Activated CD8-positive, alpha-beta memory T cell treated with anti-CD3 and anti-CD28 coated beads, Interleukin-2, amount 10 ng/mL, durations not matched to agents 7 days and 5 days (primary cell): ENCODE measurements around the gene PRKCE. TPM values are rescaled to one million over a fixed set of nuclear protein-coding genes. Genes with fewer than 3 reads are reported as not detected.

Source experiments
- ATAC-seq: fragments of 150-1000 bp; cut with Tn5 transposase; one replicate; pipeline ENCODE4 v1.10.0; 2021; ENCODE audit warnings: moderate library complexity
- CTCF ChIA-PET: fragments of 350-600 bp; sonication (Branson Sonifier 250); formaldehyde crosslinking; loops from one replicate; lab custom pipeline; 2021; ENCODE audit warnings: antibody characterized with exemption; lab: Charles Lee
- DNase-seq: peaks from one replicate; pipeline ENCODE4 v3.0.0-alpha.2; 2020
- H3K27ac Mint-ChIP-seq: one replicate; pipeline ENCODE4 v1.8.0; 2021; ENCODE audit warnings: mild to moderate bottlenecking, mixed read lengths
- H3K27me3 Mint-ChIP-seq: one replicate; pipeline ENCODE4 v1.8.0; 2021; ENCODE audit warnings: mixed read lengths
- H3K36me3 Mint-ChIP-seq: one replicate; pipeline ENCODE4 v1.8.0; 2021; ENCODE audit warnings: mild to moderate bottlenecking, mixed read lengths
- H3K4me1 Mint-ChIP-seq: one replicate; pipeline ENCODE4 v1.8.0; 2021; ENCODE audit warnings: mixed read lengths
- H3K4me3 Mint-ChIP-seq: one replicate; pipeline ENCODE4 v1.8.0; 2021; ENCODE audit warnings: mild to moderate bottlenecking, moderate library complexity, mixed read lengths
- H3K9me3 Mint-ChIP-seq: one replicate; pipeline ENCODE4 v1.8.0; 2022; ENCODE audit warnings: low read depth, mixed read lengths
- total RNA-seq, 2 experiments: library from RNA; stranded (reverse); gene quantifications; one replicate each; pipeline ENCODE4 v1.2.3, GENCODE V29; 2021

Gene PRKCE
- total RNA-seq, 2 experiments from 2014 or later = 16.7 to 39.2 TPM

- no peak overlapping the region for H3K27ac Mint-ChIP-seq
- no peaks in the 10 kb centered on the region for H3K27me3 Mint-ChIP-seq
- peaks cover 56% of the 10 kb centered on the region for H3K4me1 Mint-ChIP-seq
- CTCF ChIA-PET = no interaction called here
- no peak overlapping the region for H3K4me3 Mint-ChIP-seq
- DNase-seq = no peak
- H3K36me3 Mint-ChIP-seq = peaks cover 10% of the 10 kb centered on the region
- H3K9me3 Mint-ChIP-seq = no peaks in the 10 kb centered on the region
- no peak for ATAC-seq
Observed at GRCh38 chr2:45837812-45838341, 186.4 kb downstream of the PRKCE start.

DNA sequence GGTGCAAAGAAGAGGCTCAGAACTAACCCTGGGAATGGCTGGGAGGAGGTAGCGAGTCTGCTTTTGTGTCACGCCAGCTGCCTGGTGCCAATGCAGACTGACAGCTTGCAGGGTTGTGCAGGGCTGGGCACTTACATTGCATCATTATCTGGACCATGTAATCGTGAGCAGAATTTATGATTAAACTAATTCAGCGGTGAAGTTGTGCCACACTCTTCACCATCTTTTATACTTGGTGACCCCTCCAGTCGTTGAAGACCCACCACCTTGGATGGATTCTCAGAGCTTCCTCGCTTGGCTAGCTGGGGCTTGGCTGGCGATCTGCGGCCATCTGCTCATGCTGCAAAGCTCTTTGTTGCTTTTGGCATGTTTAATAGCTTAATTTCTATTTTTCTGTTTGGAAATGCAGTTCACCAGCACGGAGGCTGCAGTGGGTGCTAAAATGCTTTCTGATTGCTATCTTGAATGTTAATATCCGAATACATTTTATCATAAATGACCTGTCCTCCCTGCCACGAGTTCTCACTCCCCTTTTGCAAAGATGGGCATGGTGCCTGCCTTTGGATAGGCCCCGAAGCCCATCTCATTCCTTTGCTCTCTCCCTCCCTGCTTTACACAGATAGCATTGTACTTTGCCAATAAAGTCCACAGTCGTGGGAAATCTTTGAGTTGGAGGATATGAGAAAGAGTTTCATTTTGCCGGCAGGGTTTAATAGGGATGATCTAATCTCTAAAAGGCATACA is 188.2 kb downstream of the PRKCE start:
- no peak for ATAC-seq
- Mint-ChIP-seq H3K36me3 (peaks cover 14% of the 10 kb centered on the region), H3K4me3 (no peak overlapping the region), H3K27ac (no peak overlapping the region), H3K27me3 (no peaks in the 10 kb centered on the region), H3K4me1 (peaks cover 61% of the 10 kb centered on the region), H3K9me3 (no peaks in the 10 kb centered on the region)
- no peak for DNase-seq
- CTCF ChIA-PET = no interaction called here

DNA sequence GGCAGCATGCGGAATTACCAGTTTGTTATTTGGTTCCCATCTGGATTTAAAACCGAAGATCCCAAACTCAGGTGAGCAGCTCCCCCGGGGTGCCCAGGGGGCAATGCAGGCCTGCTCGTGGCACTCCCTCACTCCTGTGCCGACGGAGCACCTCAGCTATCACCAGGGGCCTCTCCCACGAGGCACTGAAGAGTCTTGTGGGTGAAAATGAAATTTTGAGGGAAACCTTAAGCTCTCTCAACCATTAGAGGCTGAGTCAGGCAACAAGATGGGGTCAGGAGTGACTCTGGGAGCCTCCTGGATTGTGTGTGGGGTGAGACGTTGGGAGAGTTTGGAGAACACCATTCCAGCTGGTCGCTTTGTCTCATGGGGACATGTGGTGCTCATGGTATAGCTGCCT is 189.0 kb downstream of the PRKCE start:
- no peak for DNase-seq
- Mint-ChIP-seq H3K4me3 (no peak overlapping the region), H3K9me3 (no peaks in the 10 kb centered on the region), H3K36me3 (peaks cover 15% of the 10 kb centered on the region), H3K27ac (no peak overlapping the region), H3K4me1 (peaks cover 66% of the 10 kb centered on the region), H3K27me3 (no peaks in the 10 kb centered on the region)
- ATAC-seq = no peak
- CTCF ChIA-PET = interaction anchor here (1.9 kb wide), 2 partner anchors 10 to 62 kb away, joined by 5 read pairs; no protein-coding TSS in a partner anchor

DNA sequence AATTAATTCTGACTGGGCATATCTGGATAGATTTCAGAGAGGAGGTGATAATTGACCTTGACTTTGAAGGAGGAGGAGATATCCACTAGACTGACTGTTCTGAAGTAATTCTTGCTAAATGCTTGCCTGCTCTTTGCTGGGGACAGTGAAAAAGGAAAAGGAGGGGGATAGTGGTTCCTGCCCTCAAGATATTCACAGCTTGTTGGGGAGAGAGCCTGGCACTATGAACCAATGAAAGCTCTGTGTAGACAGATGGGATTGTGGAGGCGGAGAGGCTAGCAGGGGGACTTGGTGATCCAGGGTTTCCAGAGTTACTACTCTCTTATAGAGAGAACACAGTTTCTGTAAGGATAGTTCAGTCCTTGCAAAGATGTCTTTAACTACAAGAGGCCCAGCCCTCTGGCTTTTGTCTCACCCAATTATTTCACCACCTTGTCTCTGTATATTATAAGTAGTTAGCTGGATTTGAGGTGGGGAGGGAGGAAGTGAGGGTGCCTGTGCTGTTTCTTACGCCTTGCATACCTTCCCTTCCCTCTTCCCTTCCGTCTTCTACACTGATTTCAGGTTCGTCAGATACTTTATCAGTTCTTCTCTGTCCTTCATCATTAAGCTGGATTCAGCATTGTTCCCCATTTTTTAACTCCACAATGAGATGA is 190.4 kb downstream of the PRKCE start:
- DNase-seq (no peak), ATAC-seq (no peak)
- no peak overlapping the region for H3K4me3 Mint-ChIP-seq
- H3K36me3 Mint-ChIP-seq = peaks cover 20% of the 10 kb centered on the region
- no peaks in the 10 kb centered on the region for H3K9me3 Mint-ChIP-seq
- H3K27ac Mint-ChIP-seq = peak overlapping the region; percentile 38
- no peaks in the 10 kb centered on the region for H3K27me3 Mint-ChIP-seq
- CTCF ChIA-PET = interaction anchor here (1.3 to 1.9 kb wide), 4 partner anchors 8 to 63 kb away, joined by 3 to 5 read pairs (median 4); no protein-coding TSS in a partner anchor
- peaks cover 67% of the 10 kb centered on the region for H3K4me1 Mint-ChIP-seq

- H3K36me3 Mint-ChIP-seq = peaks cover 23% of the 10 kb centered on the region
- peak; percentile 62 for DNase-seq
- peak; percentile 37 for ATAC-seq
- peaks cover 69% of the 10 kb centered on the region for H3K4me1 Mint-ChIP-seq
- H3K9me3 Mint-ChIP-seq = no peaks in the 10 kb centered on the region
- no peaks in the 10 kb centered on the region for H3K27me3 Mint-ChIP-seq
- CTCF ChIA-PET = interaction anchor here (1.2 to 3.6 kb wide), 5 partner anchors 9 to 93 kb away, joined by 3 to 14 read pairs (median 3); no protein-coding TSS in a partner anchor
- peak overlapping the region; percentile 10 for H3K4me3 Mint-ChIP-seq
- H3K27ac Mint-ChIP-seq = peak overlapping the region; percentile 87
Observed at GRCh38 chr2:45843136-45843535, 191.7 kb downstream of the PRKCE start.

DNA sequence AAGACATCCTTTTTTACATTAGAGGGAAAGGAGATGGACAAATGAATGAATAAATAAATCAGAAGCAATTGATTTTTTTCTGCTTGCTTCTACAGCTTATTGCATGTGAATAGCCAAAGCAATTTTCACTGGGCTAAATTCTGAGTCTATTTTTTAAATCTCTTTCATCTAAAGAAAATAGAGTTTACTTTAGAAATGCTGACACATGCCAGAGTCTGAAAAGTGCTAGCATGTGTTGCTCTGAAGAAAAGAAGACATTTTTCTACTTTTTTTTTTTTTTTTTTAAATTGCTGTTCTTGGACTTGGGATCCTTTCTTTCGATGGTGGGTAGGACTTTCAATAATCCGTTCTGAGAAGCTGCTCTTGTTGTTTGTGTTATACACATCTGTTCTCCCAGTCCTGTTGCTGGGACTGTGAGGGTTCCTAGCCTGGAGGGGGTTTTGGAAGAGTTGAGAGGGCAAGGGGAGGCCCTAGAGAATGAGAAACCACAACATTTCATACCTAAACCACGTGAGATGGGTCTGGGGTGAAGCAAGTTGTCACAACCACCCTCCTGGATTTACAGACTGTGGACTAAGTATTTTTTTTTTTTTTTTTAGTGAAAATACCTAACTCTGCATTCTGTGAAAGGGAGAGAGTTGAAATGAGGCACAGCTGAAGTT is 193.5 kb downstream of the PRKCE start:
- Mint-ChIP-seq H3K27me3 (no peaks in the 10 kb centered on the region), H3K27ac (peak overlapping the region; percentile 87), H3K4me1 (peaks cover 79% of the 10 kb centered on the region), H3K4me3 (no peak overlapping the region), H3K36me3 (peaks cover 30% of the 10 kb centered on the region), H3K9me3 (no peaks in the 10 kb centered on the region)
- DNase-seq = peak; percentile 50
- CTCF ChIA-PET = interaction anchor here (1.1 to 3.6 kb wide), 7 partner anchors 11 to 193 kb away, joined by 3 to 14 read pairs (median 4); partner anchors contain the start of gene PRKCE
- ATAC-seq = peak; percentile 26

- H3K27ac Mint-ChIP-seq = no peak overlapping the region
- H3K9me3 Mint-ChIP-seq = no peaks in the 10 kb centered on the region
- no peak for ATAC-seq
- no peak for DNase-seq
- CTCF ChIA-PET = interaction anchor here (1.1 to 3.6 kb wide), 6 partner anchors 11 to 194 kb away, joined by 3 to 14 read pairs (median 5); partner anchors contain the start of gene PRKCE
- peaks cover 79% of the 10 kb centered on the region for H3K4me1 Mint-ChIP-seq
- H3K27me3 Mint-ChIP-seq = no peaks in the 10 kb centered on the region
- H3K36me3 Mint-ChIP-seq = peaks cover 34% of the 10 kb centered on the region
- no peak overlapping the region for H3K4me3 Mint-ChIP-seq
Observed at GRCh38 chr2:45845566-45845965, 194.1 kb downstream of the PRKCE start.

- DNase-seq (peak; percentile 71), ATAC-seq (peak; percentile 91)
- Mint-ChIP-seq H3K27me3 (no peaks in the 10 kb centered on the region), H3K36me3 (peaks cover 47% of the 10 kb centered on the region), H3K27ac (peak overlapping the region; percentile 89), H3K4me1 (peaks cover 57% of the 10 kb centered on the region), H3K9me3 (peaks cover 4% of the 10 kb centered on the region), H3K4me3 (peak overlapping the region; percentile 20)
- CTCF ChIA-PET = interaction anchor here (1.0 to 2.0 kb wide), 6 partner anchors 9 to 71 kb away, joined by 5 to 8 read pairs (median 6); no protein-coding TSS in a partner anchor
Observed at GRCh38 chr2:45849491-45850283, 198.2 kb downstream of the PRKCE start.

DNA sequence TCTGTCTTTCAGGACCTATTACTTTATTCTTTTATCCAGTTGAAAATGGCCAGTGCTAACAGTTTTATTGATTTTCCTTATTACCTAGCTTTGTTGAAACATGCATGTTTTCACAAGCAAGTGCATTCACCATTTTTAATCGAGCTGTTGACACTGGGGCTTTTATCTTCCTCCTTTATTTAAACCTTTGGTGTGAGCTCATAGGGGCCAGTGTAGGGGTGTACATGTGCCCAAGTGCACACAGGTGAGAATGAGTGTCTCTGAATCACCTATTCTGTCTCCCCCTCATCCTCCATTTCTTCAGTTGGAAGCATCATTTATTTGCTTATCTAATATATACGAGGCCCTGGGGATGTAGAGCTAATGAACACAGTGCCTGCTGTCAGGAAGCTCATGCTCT is 199.1 kb downstream of the PRKCE start:
- no peaks in the 10 kb centered on the region for H3K27me3 Mint-ChIP-seq
- DNase-seq (no peak), ATAC-seq (no peak)
- H3K9me3 Mint-ChIP-seq = peaks cover 4% of the 10 kb centered on the region
- no peak overlapping the region for H3K4me3 Mint-ChIP-seq
- H3K36me3 Mint-ChIP-seq = peaks cover 46% of the 10 kb centered on the region
- CTCF ChIA-PET = interaction anchor here (1.0 to 2.0 kb wide), 5 partner anchors 9 to 72 kb away, joined by 5 to 8 read pairs (median 6); no protein-coding TSS in a partner anchor
- peak overlapping the region; percentile 89 for H3K27ac Mint-ChIP-seq
- H3K4me1 Mint-ChIP-seq = peaks cover 51% of the 10 kb centered on the region

GRCh38 chr2:45851111-45851510 is 199.6 kb downstream of the PRKCE start:
- Mint-ChIP-seq H3K4me1 (peaks cover 46% of the 10 kb centered on the region), H3K4me3 (no peak overlapping the region), H3K27ac (peak overlapping the region; percentile 89), H3K27me3 (no peaks in the 10 kb centered on the region), H3K9me3 (peaks cover 4% of the 10 kb centered on the region), H3K36me3 (peaks cover 47% of the 10 kb centered on the region)
- no peak for DNase-seq
- CTCF ChIA-PET = interaction anchor here (1.5 to 2.0 kb wide), 3 partner anchors 12 to 72 kb away, joined by 6 to 8 read pairs (median 7); no protein-coding TSS in a partner anchor
- ATAC-seq = no peak

- Mint-ChIP-seq H3K4me1 (peaks cover 47% of the 10 kb centered on the region), H3K27ac (no peak overlapping the region), H3K9me3 (peaks cover 4% of the 10 kb centered on the region), H3K27me3 (no peaks in the 10 kb centered on the region), H3K4me3 (no peak overlapping the region), H3K36me3 (peaks cover 43% of the 10 kb centered on the region)
- CTCF ChIA-PET = interaction anchor here (1.9 to 2.0 kb wide), 2 partner anchors 12 to 73 kb away, joined by 6 to 7 read pairs; no protein-coding TSS in a partner anchor
- no peak for DNase-seq
- ATAC-seq = no peak
Observed at GRCh38 chr2:45851576-45852304, 200.3 kb downstream of the PRKCE start.
